Duodenal mucosa (tissue), 2 donors: Measurements from ENCODE around the gene LATS2.

Experiments
- H3K27ac ChIP-seq: one replicate; pipeline ENCODE4 v1.7.0; 2013; ENCODE audit warnings: low read depth, low read length
- H3K27me3 ChIP-seq, 2 donors: one replicate each; pipeline ENCODE4 v1.7.0; 2013; ENCODE audit warnings: low read length in 2 of 2, control low read depth in 1 of 2; ENCODE audit not compliant: insufficient read depth in 2 of 2, control insufficient read depth in 1 of 2
- H3K36me3 ChIP-seq, 2 donors: one replicate each; pipeline ENCODE4 v1.7.0; 2013; ENCODE audit warnings: low read length in 2 of 2, control low read depth in 1 of 2; ENCODE audit not compliant: insufficient read depth in 2 of 2, control insufficient read depth in 1 of 2
- H3K4me1 ChIP-seq, 2 donors: one replicate each; pipeline ENCODE4 v1.7.0; 2013; ENCODE audit warnings: low read length in 2 of 2, control low read depth in 1 of 2; ENCODE audit not compliant: insufficient read depth in 2 of 2, control insufficient read depth in 1 of 2
- H3K4me3 ChIP-seq, 2 donors: one replicate each; pipeline ENCODE4 v1.7.0; 2013; ENCODE audit warnings: low read length in 2 of 2, low read depth in 1 of 2
- H3K9ac ChIP-seq, 2 donors: one replicate each; pipeline ENCODE4 v1.7.0; 2013; ENCODE audit warnings: low read length in 2 of 2, low read depth in 1 of 2
- H3K9me3 ChIP-seq, 2 donors: one replicate each; pipeline ENCODE4 v1.7.0; 2013; ENCODE audit warnings: low read length in 2 of 2, control low read depth in 1 of 2; ENCODE audit not compliant: control insufficient read depth in 1 of 2

LATS2 gene

DNA sequence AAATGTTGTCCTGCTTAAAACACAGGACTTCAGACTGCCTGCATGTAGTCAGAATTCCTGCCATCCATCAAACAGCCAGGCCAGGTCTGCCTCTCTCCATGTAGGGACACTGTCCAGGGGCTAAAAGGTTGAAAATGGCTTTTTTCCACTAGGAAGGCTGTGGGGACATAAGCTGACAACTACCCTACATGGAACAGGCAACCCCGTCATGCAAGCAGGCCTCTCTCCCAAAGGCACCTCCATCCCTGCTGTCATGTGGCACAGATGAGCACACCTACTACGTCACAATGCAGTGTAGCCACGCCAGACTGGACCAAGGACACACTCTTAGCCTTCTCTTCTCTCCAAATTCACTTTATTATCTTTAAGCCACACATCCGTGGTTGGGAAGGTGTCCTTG lies 40.8 kb downstream of the LATS2 start:
- H3K4me3 ChIP-seq = no peak overlapping the region
- H3K9ac ChIP-seq = no peak overlapping the region
- H3K4me1 ChIP-seq = peaks cover 8 to 11% of the 10 kb centered on the region in 2 donors
- H3K9me3 ChIP-seq = no peaks in the 10 kb centered on the region
- no peaks in the 10 kb centered on the region for H3K36me3 ChIP-seq
- no peak overlapping the region for H3K27ac ChIP-seq
- no peaks in the 10 kb centered on the region for H3K27me3 ChIP-seq

DNA sequence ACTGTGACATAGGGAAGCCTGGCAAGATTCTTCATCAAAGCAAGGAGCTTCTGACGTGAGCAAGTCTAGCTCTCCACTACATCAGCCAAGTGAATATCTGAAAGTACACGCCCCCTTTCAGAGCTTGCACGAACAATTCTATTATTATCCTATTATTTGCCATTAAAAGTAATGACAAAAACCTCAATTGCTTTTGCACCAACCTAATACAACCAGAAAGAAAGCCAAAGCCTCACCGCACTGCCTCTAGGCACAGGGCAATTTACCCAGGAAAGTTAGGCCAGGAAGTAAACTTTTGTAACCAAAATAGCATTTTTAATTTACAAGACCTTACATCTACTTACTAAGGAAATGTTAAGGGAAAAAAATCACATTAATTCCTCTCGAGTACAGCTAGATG lies 41.2 kb downstream of the LATS2 start:
- no peak overlapping the region for H3K4me3 ChIP-seq
- no peaks in the 10 kb centered on the region for H3K9me3 ChIP-seq
- peaks cover 8 to 11% of the 10 kb centered on the region in 2 donors for H3K4me1 ChIP-seq
- no peaks in the 10 kb centered on the region for H3K36me3 ChIP-seq
- H3K27ac ChIP-seq = no peak overlapping the region
- no peaks in the 10 kb centered on the region for H3K27me3 ChIP-seq
- no peak overlapping the region for H3K9ac ChIP-seq

DNA sequence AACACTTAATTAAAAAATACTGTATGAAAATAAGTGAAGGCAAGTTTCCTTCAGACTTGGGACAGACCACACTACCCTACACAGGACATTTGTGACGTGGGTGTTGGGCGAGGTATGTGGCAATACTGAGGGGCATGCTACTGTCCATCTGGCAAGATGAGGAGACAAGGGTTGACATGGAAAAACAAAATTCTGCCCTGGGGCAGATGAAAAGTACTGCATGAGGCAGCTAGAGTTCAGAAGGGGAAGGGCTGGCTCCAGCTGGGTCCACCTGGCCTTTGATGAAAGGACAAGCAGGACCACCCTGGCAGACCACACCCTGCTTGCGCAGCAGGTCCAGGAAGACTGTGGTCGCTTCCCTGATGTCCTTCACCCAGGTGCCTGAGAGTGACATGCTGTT lies 43.2 kb downstream of the LATS2 start:
- Histone ChIP-seq H3K36me3 (no peaks in the 10 kb centered on the region), H3K4me1 (peaks cover 10 to 20% of the 10 kb centered on the region in 2 donors), H3K27ac (no peak overlapping the region), H3K9ac (no peak overlapping the region), H3K4me3 (no peak overlapping the region), H3K27me3 (no peaks in the 10 kb centered on the region), H3K9me3 (no peaks in the 10 kb centered on the region)

DNA sequence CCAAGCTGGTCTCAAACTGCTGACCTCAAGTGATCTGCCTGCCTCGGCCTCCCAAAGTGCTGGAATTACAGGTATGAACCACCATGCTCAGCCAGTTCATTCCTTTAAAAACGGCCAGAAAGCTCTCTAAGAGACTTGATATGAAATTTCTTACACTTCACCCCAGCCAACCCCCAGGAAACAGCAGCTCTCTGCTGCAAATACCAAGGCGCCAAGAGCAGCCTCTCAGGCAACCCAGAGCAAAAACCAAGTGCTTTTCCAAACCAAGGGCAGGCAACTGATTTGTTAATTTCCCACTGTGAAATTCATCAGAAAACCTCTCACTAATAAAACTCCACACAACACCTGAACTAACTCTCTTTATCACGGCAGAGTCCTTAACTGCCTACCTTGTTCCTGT lies 44.9 kb downstream of the LATS2 start:
- no peak overlapping the region for H3K4me3 ChIP-seq
- H3K4me1 ChIP-seq = peaks cover 3 to 9% of the 10 kb centered on the region in 2 donors

DNA sequence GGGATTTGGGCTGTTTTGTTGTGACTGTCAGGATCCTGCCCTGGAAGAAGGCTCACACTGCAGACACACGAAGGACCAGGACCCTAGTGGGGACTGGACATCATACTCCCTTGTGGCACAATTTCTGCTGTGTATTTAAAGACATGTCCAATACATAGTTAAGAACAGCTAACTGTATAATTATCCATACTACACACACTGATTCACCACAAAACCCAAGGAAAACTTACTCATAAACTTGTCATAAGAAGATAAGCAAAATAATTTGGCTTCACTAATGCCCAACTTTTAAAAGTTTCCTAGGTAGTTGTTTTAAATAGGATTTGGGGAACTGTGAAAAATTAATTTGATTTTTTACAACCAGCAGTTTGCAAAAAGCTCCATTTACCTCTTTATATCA lies 46.1 kb downstream of the LATS2 start:
- Histone ChIP-seq H3K9ac (no peak overlapping the region), H3K36me3 (no peaks in the 10 kb centered on the region), H3K4me3 (no peak overlapping the region), H3K27me3 (no peaks in the 10 kb centered on the region), H3K27ac (no peak overlapping the region), H3K4me1 (peaks cover 3 to 9% of the 10 kb centered on the region in 2 donors), H3K9me3 (no peaks in the 10 kb centered on the region)

More for the DNA sequence above, 44.9 kb downstream of the LATS2 start:
- Histone ChIP-seq H3K27me3 (no peaks in the 10 kb centered on the region), H3K36me3 (no peaks in the 10 kb centered on the region), H3K9me3 (no peaks in the 10 kb centered on the region), H3K9ac (no peak overlapping the region), H3K27ac (no peak overlapping the region)

DNA sequence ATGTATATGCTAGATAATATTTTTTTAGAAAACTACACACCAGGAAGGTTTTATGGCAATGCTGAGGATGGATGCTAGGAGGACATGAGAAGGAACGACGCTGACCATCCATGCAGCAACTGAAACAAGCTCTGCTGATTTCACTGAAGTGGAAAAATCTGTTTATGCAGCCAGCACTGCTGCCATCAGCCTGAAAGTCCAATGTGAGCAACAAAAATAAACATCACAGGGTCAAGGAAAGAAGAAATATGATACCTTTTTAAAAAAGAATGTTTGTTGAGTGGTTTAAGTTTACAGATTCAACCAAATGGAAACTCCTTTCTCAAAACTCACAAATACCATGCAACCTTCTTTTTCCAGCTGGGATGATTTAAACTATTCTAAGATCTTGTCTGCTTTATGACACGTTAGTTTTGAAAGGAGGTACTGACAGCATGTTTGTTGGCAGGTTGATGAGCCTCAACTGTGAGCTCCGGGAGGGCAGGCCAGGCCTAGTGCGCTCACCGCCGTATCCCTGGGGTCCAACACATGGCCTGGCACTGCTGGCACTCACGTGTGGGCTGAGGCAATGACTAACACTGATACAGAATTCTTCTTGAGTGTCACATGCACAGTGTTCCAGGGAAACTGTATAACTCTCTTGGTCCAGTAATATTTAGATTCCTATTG lies 46.8 kb downstream of the LATS2 start:
- no peak overlapping the region for H3K9ac ChIP-seq
- H3K4me3 ChIP-seq = no peak overlapping the region
- peaks cover 3 to 9% of the 10 kb centered on the region in 2 donors for H3K4me1 ChIP-seq
- H3K36me3 ChIP-seq = no peaks in the 10 kb centered on the region
- H3K27me3 ChIP-seq = no peaks in the 10 kb centered on the region
- no peaks in the 10 kb centered on the region for H3K9me3 ChIP-seq
- no peak overlapping the region for H3K27ac ChIP-seq

DNA sequence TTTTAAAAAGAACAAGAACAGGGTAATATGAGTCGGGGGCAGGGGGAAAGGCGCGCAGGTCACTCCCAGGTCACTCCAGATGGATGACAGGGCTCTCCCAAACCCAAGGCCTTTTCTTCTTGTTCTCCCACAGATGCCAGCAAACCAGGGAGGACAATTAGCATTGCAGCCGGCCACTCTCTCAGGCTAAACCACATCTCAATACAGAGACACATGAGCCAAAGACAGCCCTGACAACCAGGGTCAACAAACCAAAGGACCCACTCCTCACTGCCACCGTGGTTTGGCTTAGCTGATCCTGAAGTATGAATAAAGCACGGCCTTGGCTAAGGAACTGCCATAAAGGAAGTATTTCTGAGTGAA lies 47.3 kb downstream of the LATS2 start:
- H3K27me3 ChIP-seq = no peaks in the 10 kb centered on the region
- H3K9me3 ChIP-seq = no peaks in the 10 kb centered on the region
- no peaks in the 10 kb centered on the region for H3K36me3 ChIP-seq
- H3K27ac ChIP-seq = no peak overlapping the region
- H3K4me3 ChIP-seq = no peak overlapping the region
- no peak overlapping the region for H3K9ac ChIP-seq
- H3K4me1 ChIP-seq = peaks cover 3 to 9% of the 10 kb centered on the region in 2 donors

DNA sequence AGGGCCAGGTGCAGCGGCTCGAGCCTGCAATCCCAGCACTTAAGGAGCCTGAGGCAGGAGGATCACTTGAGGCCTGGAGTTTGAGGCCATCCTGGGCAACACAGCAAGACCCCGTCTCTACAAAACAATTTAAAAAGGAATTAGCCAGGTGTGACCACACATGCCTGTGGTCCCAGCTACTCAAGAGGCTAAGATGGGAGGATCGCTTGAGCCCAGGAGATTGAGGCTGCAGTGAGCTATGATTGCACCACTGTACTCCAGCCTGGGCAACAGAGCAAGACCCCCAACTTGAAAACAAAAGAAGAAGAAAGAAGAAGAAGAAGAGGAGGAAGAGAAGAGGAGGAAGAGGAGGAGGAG lies 47.7 kb downstream of the LATS2 start:
- Histone ChIP-seq H3K27ac (no peak overlapping the region), H3K9ac (no peak overlapping the region), H3K4me3 (no peak overlapping the region), H3K36me3 (no peaks in the 10 kb centered on the region), H3K9me3 (no peaks in the 10 kb centered on the region), H3K27me3 (no peaks in the 10 kb centered on the region), H3K4me1 (peaks cover 3 to 9% of the 10 kb centered on the region in 2 donors)

DNA sequence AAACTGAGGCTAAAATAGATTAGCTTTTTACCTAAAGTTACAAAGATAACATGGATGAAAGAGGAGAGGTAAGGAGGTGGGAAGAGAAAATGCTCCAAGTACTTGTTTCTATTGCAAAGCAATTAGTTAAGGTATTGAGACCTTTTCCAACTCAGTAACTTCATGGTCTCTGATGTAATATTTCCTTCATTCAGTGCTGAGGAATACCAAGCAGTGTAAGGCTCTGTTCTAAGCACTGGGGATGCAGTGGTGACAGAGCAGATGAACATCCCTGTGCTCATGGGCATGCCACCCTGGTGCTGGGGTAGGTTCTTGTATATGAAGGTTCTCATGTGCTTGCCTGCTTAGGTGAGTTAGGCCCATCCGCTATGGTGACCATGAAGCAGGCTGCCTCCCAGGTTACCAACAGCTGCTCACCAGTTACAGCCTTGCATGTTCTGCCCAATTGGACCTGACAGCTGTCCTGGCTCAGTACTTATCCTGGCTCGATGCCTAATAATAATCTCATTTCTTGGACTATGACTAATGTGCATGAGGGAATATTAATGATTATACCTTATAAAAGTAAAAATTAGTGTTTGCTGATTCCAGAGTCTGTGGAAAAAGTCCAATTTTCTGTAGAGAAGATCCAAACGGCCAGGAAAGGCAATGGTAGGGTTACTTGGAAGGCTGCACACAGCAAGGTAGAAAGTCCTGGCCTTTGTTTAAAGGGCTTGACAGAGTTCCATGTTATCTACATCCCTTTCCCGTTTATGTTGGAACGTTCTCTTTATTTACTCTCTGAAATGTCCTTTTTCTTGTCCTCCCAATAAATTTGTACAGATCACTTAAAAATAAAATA lies 48.3 kb downstream of the LATS2 start:
- Histone ChIP-seq H3K27me3 (no peaks in the 10 kb centered on the region), H3K4me1 (peaks cover 3 to 9% of the 10 kb centered on the region in 2 donors), H3K36me3 (no peaks in the 10 kb centered on the region), H3K9me3 (no peaks in the 10 kb centered on the region), H3K9ac (no peak overlapping the region), H3K4me3 (no peak overlapping the region), H3K27ac (no peak overlapping the region)

DNA sequence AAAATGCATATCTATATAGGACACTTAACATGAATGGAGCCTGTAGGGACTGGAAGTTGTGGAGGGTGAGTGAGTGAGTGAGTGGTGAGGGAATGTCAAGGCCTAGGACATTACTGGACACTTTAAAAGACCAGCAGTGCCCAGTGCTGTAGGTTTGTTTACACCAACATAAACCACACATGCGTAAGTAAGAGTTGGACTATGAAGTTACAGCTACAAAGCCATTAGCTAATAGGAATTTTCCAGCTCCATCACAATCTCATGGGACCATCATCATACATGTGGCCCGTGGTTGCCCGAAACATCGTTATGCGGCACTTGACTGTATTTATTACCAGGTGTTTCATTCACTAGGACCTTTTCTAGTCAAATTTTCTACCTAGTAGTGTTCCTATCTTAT lies 49.2 kb downstream of the LATS2 start:
- H3K4me3 ChIP-seq = no peak overlapping the region
- no peaks in the 10 kb centered on the region for H3K27me3 ChIP-seq
- no peak overlapping the region for H3K27ac ChIP-seq
- no peaks in the 10 kb centered on the region for H3K36me3 ChIP-seq
- H3K4me1 ChIP-seq = peaks cover 3 to 9% of the 10 kb centered on the region in 2 donors
- no peaks in the 10 kb centered on the region for H3K9me3 ChIP-seq
- no peak overlapping the region for H3K9ac ChIP-seq
